Uterus (tissue), 4 donors: ENCODE results near the gene EWSR1. TPM values are rescaled to one million over a fixed set of nuclear protein-coding genes. Genes with fewer than 3 reads are reported as not detected.

Experiments used
- DNase-seq, 2 donors: peaks; one replicate each; pipeline ENCODE4 v3.0.0-alpha.2; 2019 to 2020
- H3K27ac ChIP-seq, 2 donors: fragments of 200-600 bp; sonication (generic); 1 replicate in 1 of 2; 2 replicates in 1 of 2; pipeline ENCODE4 v1.5.1; 2016 to 2018
- H3K27me3 ChIP-seq, 2 donors: fragments of 200-600 bp; sonication (generic); one replicate each; pipeline ENCODE4 v1.5.1; 2018 to 2019; ENCODE audit warnings: control low read depth in 1 of 2
- H3K36me3 ChIP-seq, 2 donors: fragments of 200-600 bp; sonication (generic); one replicate each; pipeline ENCODE4 v1.5.1; 2019; ENCODE audit warnings: control low read depth in 1 of 2
- H3K4me1 ChIP-seq, 2 donors: fragments of 200-600 bp; sonication (generic); one replicate each; pipeline ENCODE4 v1.5.1; 2018 to 2019; ENCODE audit warnings: control low read depth in 1 of 2
- H3K4me3 ChIP-seq, 2 donors: fragments of 200-600 bp; sonication (generic); 1 replicate in 1 of 2; 2 replicates in 1 of 2; pipeline ENCODE4 v1.5.1; 2018 to 2019; ENCODE audit warnings: mild to moderate bottlenecking in 1 of 2
- H3K9me3 ChIP-seq, 2 donors: fragments of 200-600 bp; sonication (generic); one replicate each; pipeline ENCODE4 v1.5.1; 2019; ENCODE audit warnings: control low read depth in 1 of 2
- CTCF ChIP-seq, 4 experiments: fragments of 200-600 bp in 2 of 4; fragments of 450-650 bp in 2 of 4; sonication (generic) in 2 of 4; IDR thresholded peaks; one replicate each; pipeline ENCODE4 v1.5.1; 2016 to 2019; ENCODE audit warnings: antibody characterized with exemption in 4 of 4, mild to moderate bottlenecking in 2 of 4, moderate library complexity in 1 of 4
- POLR2A ChIP-seq, 2 donors: fragments of 450-650 bp; IDR thresholded peaks; one replicate each; pipeline ENCODE4 v1.6.1; 2016; ENCODE audit warnings: antibody characterized with exemption in 2 of 2, mild to moderate bottlenecking in 1 of 2, moderate library complexity in 1 of 2
- intact Hi-C: fragments of 100-400 bp; cut with DNase I; formaldehyde crosslinking; loops from one replicate; pipeline ENCODE4 v1.15.1; 2023; ENCODE audit warnings: low total_unique reads
- total RNA-seq, 4 donors: library from RNA; depleted of rRNA in 3 of 4; stranded (reverse); fragments of >200 nt in 3 of 4; gene quantifications; one replicate each; pipeline versions ENCODE4 v1.1.0 to v1.2.4, GENCODE V29; 2014 to 2023
- donor health status: DM: yes; HTN: yes; CAD: no.

EWSR1 gene
- total RNA-seq, 4 donors from 2014 or later: 120 to 221 (median 137) TPM

- intact Hi-C loops: no loop called here
- no peak overlapping the region for H3K27ac ChIP-seq
- no peak for TF ChIP-seq POLR2A (IDR thresholded peaks at IDR 0.05)
- TF ChIP-seq CTCF (IDR thresholded peaks at IDR 0.05): no peak
- no peaks in the 10 kb centered on the region for H3K27me3 ChIP-seq
- H3K9me3 ChIP-seq: no peaks in the 10 kb centered on the region
- no peak overlapping the region for H3K4me3 ChIP-seq
- DNase-seq: no peak
- H3K36me3 ChIP-seq: no peaks in the 10 kb centered on the region
- no peaks in the 10 kb centered on the region for H3K4me1 ChIP-seq
Measured at GRCh38 chr22:29258407-29259252, 9.4 kb upstream of the EWSR1 start.

GRCh38 chr22:29259253-29259899 is 8.7 kb upstream of the EWSR1 start:
- no peaks in the 10 kb centered on the region for H3K9me3 ChIP-seq
- no peak overlapping the region for H3K27ac ChIP-seq
- no peaks in the 10 kb centered on the region for H3K27me3 ChIP-seq
- intact Hi-C loops: no loop called here
- H3K4me3 ChIP-seq: no peak overlapping the region
- H3K36me3 ChIP-seq: no peaks in the 10 kb centered on the region
- no peak for DNase-seq
- TF ChIP-seq CTCF (IDR thresholded peaks at IDR 0.05): no peak
- no peak for TF ChIP-seq POLR2A (IDR thresholded peaks at IDR 0.05)
- H3K4me1 ChIP-seq: no peaks in the 10 kb centered on the region

- Histone ChIP-seq H3K4me1 (no peaks in the 10 kb centered on the region), H3K27me3 (no peaks in the 10 kb centered on the region), H3K36me3 (no peaks in the 10 kb centered on the region), H3K9me3 (no peaks in the 10 kb centered on the region), H3K27ac (no peak overlapping the region), H3K4me3 (no peak overlapping the region)
- DNase-seq: no peak
- intact Hi-C loops: no loop called here
- TF ChIP-seq POLR2A (IDR thresholded peaks at IDR 0.05) (no peak), CTCF (IDR thresholded peaks at IDR 0.05) (no peak)
Measured at GRCh38 chr22:29260031-29260560, 8.0 kb upstream of the EWSR1 start.

GRCh38 chr22:29260601-29261315 is 7.3 kb upstream of the EWSR1 start:
- Histone ChIP-seq H3K4me3 (no peak overlapping the region), H3K27ac (no peak overlapping the region), H3K36me3 (no peaks in the 10 kb centered on the region), H3K27me3 (no peaks in the 10 kb centered on the region), H3K9me3 (no peaks in the 10 kb centered on the region), H3K4me1 (no peaks in the 10 kb centered on the region)
- intact Hi-C loops: no loop called here
- TF ChIP-seq CTCF (IDR thresholded peaks at IDR 0.05) (no peak), POLR2A (IDR thresholded peaks at IDR 0.05) (no peak)
- no peak for DNase-seq
